ENCODE results near the gene PGS1.
"Not testable (repeated sequence)": the region's sequence is repeated elsewhere in the genome, so short reads cannot be mapped to it uniquely, and the experiment has no call there.

Gene PGS1

GRCh38 chr17:78446833-78447232 is 68.4 kb downstream of the PGS1 start:
- no peak for DNase-seq (ENCODE audit: low spot score)

GRCh38 chr17:78448356-78448993 is 70.0 kb downstream of the PGS1 start:
- no peak for DNase-seq (ENCODE audit: low spot score)

- DNase-seq (ENCODE audit: low spot score): no peak
These were observed 71.6 kb downstream of the PGS1 start for GRCh38 chr17:78449983-78450595.

- DNase-seq (ENCODE audit: low spot score): no peak
These were observed 72.4 kb downstream of the PGS1 start for GRCh38 chr17:78450696-78451345.

- no peak for DNase-seq (ENCODE audit: low spot score)
These were observed 73.3 kb downstream of the PGS1 start for GRCh38 chr17:78451753-78452152.

- no peak for DNase-seq (ENCODE audit: low spot score)
These were observed 75.9 kb downstream of the PGS1 start for GRCh38 chr17:78454346-78454745.

- DNase-seq (ENCODE audit: low spot score): no peak
These were observed 79.6 kb downstream of the PGS1 start for GRCh38 chr17:78458091-78458490.

- no peak for DNase-seq (ENCODE audit: low spot score)
These were observed 80.4 kb downstream of the PGS1 start for GRCh38 chr17:78458736-78459335.

- DNase-seq (ENCODE audit: low spot score): no peak
These were observed 81.2 kb downstream of the PGS1 start for GRCh38 chr17:78459696-78460095.

GRCh38 chr17:78460176-78460675 is 81.8 kb downstream of the PGS1 start:
- DNase-seq (ENCODE audit: low spot score): no peak

GRCh38 chr17:78460951-78461798 is 82.7 kb downstream of the PGS1 start:
- DNase-seq (ENCODE audit: low spot score): no peak

GRCh38 chr17:78461799-78462053 is 83.3 kb downstream of the PGS1 start:
- DNase-seq (ENCODE audit: low spot score): no peak

GRCh38 chr17:78462148-78462547 is 83.7 kb downstream of the PGS1 start:
- no peak for DNase-seq (ENCODE audit: low spot score)

GRCh38 chr17:78466109-78466785 is 87.8 kb downstream of the PGS1 start:
- not testable (repeated sequence) for DNase-seq (ENCODE audit: low spot score)

GRCh38 chr17:78466786-78467715 is 88.6 kb downstream of the PGS1 start:
- no peak for DNase-seq (ENCODE audit: low spot score)

- no peak for DNase-seq (ENCODE audit: low spot score)
These were observed 89.9 kb downstream of the PGS1 start for GRCh38 chr17:78468366-78468765.

GRCh38 chr17:78469443-78469842 is 91.0 kb downstream of the PGS1 start:
- no peak for DNase-seq (ENCODE audit: low spot score)

GRCh38 chr17:78471635-78472034 is 93.2 kb downstream of the PGS1 start:
- DNase-seq (ENCODE audit: low spot score): no peak

GRCh38 chr17:78472035-78472905 is 93.8 kb downstream of the PGS1 start:
- DNase-seq (ENCODE audit: low spot score): no peak

Measured in LoVo (cell line).